WERI-Rb-1 (cell line): ENCODE measurements around the gene GPR25.

ENCODE experiments used
- DNase-seq: peaks from one replicate; pipeline ENCODE4 v3.0.0-alpha.2; 2020
- H3K27ac ChIP-seq: fragments of 250-450 bp; sonication (Bioruptor Pico); 2 replicates; pipeline ENCODE4 v1.5.1; 2020; ENCODE audit warnings: mild to moderate bottlenecking, moderate library complexity
- H3K27me3 ChIP-seq: fragments of 250-450 bp; sonication (Bioruptor Pico); 2 replicates; pipeline ENCODE4 v1.5.1; 2021; ENCODE audit warnings: mild to moderate bottlenecking, low read depth, moderate library complexity; ENCODE audit not compliant: insufficient read depth, severe bottlenecking
- H3K36me3 ChIP-seq: fragments of 250-450 bp; sonication (Bioruptor Pico); 2 replicates; pipeline ENCODE4 v1.5.1; 2020; ENCODE audit warnings: mild to moderate bottlenecking, moderate library complexity
- H3K4me3 ChIP-seq: 2 replicates; pipeline ENCODE4 v1.5.1; 2011; ENCODE audit warnings: low read depth, mild to moderate bottlenecking, control low read depth, low read length
- H3K9me3 ChIP-seq: fragments of 250-450 bp; sonication (Bioruptor Pico); 2 replicates; pipeline ENCODE4 v1.5.1; 2021; ENCODE audit warnings: mild to moderate bottlenecking, moderate library complexity; ENCODE audit not compliant: severe bottlenecking
- CTCF ChIP-seq: IDR thresholded peaks from 2 replicates; pipeline ENCODE4 v1.5.1; 2011; ENCODE audit warnings: low read depth, mild to moderate bottlenecking, control low read depth, inconsistent platforms, low read length

Gene GPR25

GRCh38 chr1:200888349-200888838 is 15.6 kb downstream of the GPR25 start:
- Histone ChIP-seq H3K27me3 (no peaks in the 10 kb centered on the region), H3K4me3 (no peak overlapping the region), H3K36me3 (no peaks in the 10 kb centered on the region), H3K9me3 (no peaks in the 10 kb centered on the region), H3K27ac (no peak overlapping the region)
- TF ChIP-seq CTCF: 0 out of 2 replicates have a peak, but pooled peaks have one; percentile 4
- peak; percentile 49 for DNase-seq

GRCh38 chr1:200889571-200889970 is 16.8 kb downstream of the GPR25 start:
- H3K27me3 ChIP-seq: no peaks in the 10 kb centered on the region
- no peak for DNase-seq

GRCh38 chr1:200890027-200890426 is 17.2 kb downstream of the GPR25 start:
- H3K27me3 ChIP-seq: no peaks in the 10 kb centered on the region
- no peak for TF ChIP-seq CTCF
- H3K9me3 ChIP-seq: no peaks in the 10 kb centered on the region
- H3K27ac ChIP-seq: no peak overlapping the region
- DNase-seq: no peak
- no peaks in the 10 kb centered on the region for H3K36me3 ChIP-seq
- H3K4me3 ChIP-seq: no peak overlapping the region

More at GRCh38 chr1:200889571-200889970, 16.8 kb downstream of the GPR25 start:
- H3K4me3 ChIP-seq: no peak overlapping the region
- no peak for TF ChIP-seq CTCF
- H3K36me3 ChIP-seq: no peaks in the 10 kb centered on the region
- no peaks in the 10 kb centered on the region for H3K9me3 ChIP-seq
- 0 out of 2 replicates have a peak overlapping the region, but pooled peaks have one; percentile 0 for H3K27ac ChIP-seq

- no peaks in the 10 kb centered on the region for H3K9me3 ChIP-seq
- DNase-seq: peak; percentile 91
- peak overlapping the region; percentile 57 for H3K4me3 ChIP-seq
- TF ChIP-seq CTCF: peak; percentile 95
- H3K36me3 ChIP-seq: no peaks in the 10 kb centered on the region
- H3K27me3 ChIP-seq: no peaks in the 10 kb centered on the region
- peak overlapping the region; percentile 88 for H3K27ac ChIP-seq
Observed at GRCh38 chr1:200890818-200891773, 18.3 kb downstream of the GPR25 start.

GRCh38 chr1:200891774-200892157 is 19.0 kb downstream of the GPR25 start:
- Histone ChIP-seq H3K36me3 (no peaks in the 10 kb centered on the region), H3K9me3 (no peaks in the 10 kb centered on the region), H3K27me3 (no peaks in the 10 kb centered on the region), H3K4me3 (peak overlapping the region; percentile 57), H3K27ac (peak overlapping the region; percentile 88)
- no peak for TF ChIP-seq CTCF
- no peak for DNase-seq
